Keratinocyte (primary cell): Measurements from ENCODE around the gene TSC1. TPM values are rescaled to one million over a fixed set of nuclear protein-coding genes. Genes with fewer than 3 reads are reported as not detected.
A peak's percentile ranks its signal among the peaks of the same experiment; 100 is the strongest.

ENCODE experiments used
- DNase-seq: peaks from one replicate; pipeline ENCODE4 v3.0.0-alpha.2; 2011; ENCODE audit warnings: low read depth, missing footprints, low spot score
- FAIRE-seq: peaks from 2 replicates; lab custom pipeline; 2011; peaks lifted over from hg19 to GRCh38; lab: Jason Lieb, UNC
- H2AFZ ChIP-seq: 2 replicates; pipeline ENCODE4 v1.6.0; 2012; ENCODE audit warnings: low read length, control low read depth, inconsistent platforms; ENCODE audit not compliant: control insufficient read depth
- H3K27ac ChIP-seq: 2 replicates; pipeline ENCODE4 v1.5.1; 2011; ENCODE audit warnings: low read length; ENCODE audit not compliant: control insufficient read depth, insufficient read depth
- H3K27me3 ChIP-seq: 3 replicates; pipeline ENCODE4 v1.6.0; 2011; ENCODE audit warnings: low read length; ENCODE audit not compliant: control insufficient read depth, insufficient read depth; ENCODE audit errors: extremely low read depth
- H3K36me3 ChIP-seq, 2 experiments: 2 replicates in 1 of 2; 3 replicates in 1 of 2; pipeline ENCODE4 v1.5.1; 2011; ENCODE audit warnings: low read length in 2 of 2, mild to moderate bottlenecking in 1 of 2; ENCODE audit not compliant: control insufficient read depth in 2 of 2, insufficient read depth in 2 of 2; ENCODE audit errors: extremely low read depth in 1 of 2
- H3K4me1 ChIP-seq: 3 replicates; pipeline ENCODE4 v1.5.1; 2011; ENCODE audit warnings: low read length; ENCODE audit not compliant: control insufficient read depth, insufficient read depth; ENCODE audit errors: extremely low read depth
- H3K4me2 ChIP-seq: 3 replicates; pipeline ENCODE4 v1.6.0; 2011; ENCODE audit warnings: low read depth, low read length; ENCODE audit not compliant: control insufficient read depth, insufficient read depth; ENCODE audit errors: extremely low read depth
- H3K4me3 ChIP-seq, 3 experiments: fragments of 200-600 bp in 1 of 3; sonication (generic) in 1 of 3; 2 replicates in 2 of 3; 3 replicates in 1 of 3; pipeline ENCODE4 v1.5.1; 2011 to 2016; ENCODE audit warnings: low read length in 3 of 3, mild to moderate bottlenecking in 3 of 3, control low read depth in 2 of 3, inconsistent platforms in 1 of 3, low read depth in 1 of 3, mixed read lengths in 1 of 3, mixed run types in 1 of 3, moderate library complexity in 1 of 3; ENCODE audit not compliant: control insufficient read depth in 2 of 3, insufficient read depth in 2 of 3; ENCODE audit errors: extremely low read depth in 1 of 3
- H3K79me2 ChIP-seq: 2 replicates; pipeline ENCODE4 v1.6.0; 2012; ENCODE audit warnings: low read length; ENCODE audit not compliant: control insufficient read depth, insufficient read depth
- H3K9ac ChIP-seq: 3 replicates; pipeline ENCODE4 v1.6.0; 2011; ENCODE audit warnings: low read length; ENCODE audit not compliant: control insufficient read depth, insufficient read depth; ENCODE audit errors: extremely low read depth
- H3K9me1 ChIP-seq: 3 replicates; pipeline ENCODE4 v1.6.0; 2011; ENCODE audit warnings: low read length; ENCODE audit not compliant: control insufficient read depth, insufficient read depth; ENCODE audit errors: extremely low read depth
- H3K9me3 ChIP-seq: 2 replicates; pipeline ENCODE4 v1.5.1; 2012; ENCODE audit warnings: low read depth, low read length; ENCODE audit not compliant: control insufficient read depth
- H4K20me1 ChIP-seq: 3 replicates; pipeline ENCODE4 v1.6.0; 2011; ENCODE audit warnings: low read length; ENCODE audit not compliant: control insufficient read depth, insufficient read depth; ENCODE audit errors: extremely low read depth
- CTCF ChIP-seq, 3 experiments: IDR thresholded peaks in 1 of 3; conservative IDR thresholded peaks in 1 of 3; optimal IDR thresholded peaks in 1 of 3; 2 replicates in 2 of 3; 3 replicates in 1 of 3; pipeline versions ENCODE3 to v1.5.1; 2011; ENCODE audit warnings: low read length in 3 of 3, mild to moderate bottlenecking in 3 of 3, moderate library complexity in 2 of 3, control low read depth in 1 of 3, inconsistent platforms in 1 of 3; ENCODE audit not compliant: insufficient read depth in 2 of 3; ENCODE audit errors: extremely low read depth in 1 of 3
- EZH2 ChIP-seq: IDR thresholded peaks from one replicate; pipeline ENCODE4 v1.6.1; 2012; ENCODE audit warnings: inconsistent platforms, mild to moderate bottlenecking, low read length, moderate library complexity
- dilution Hi-C: fragments of 300-500 bp; cut with MboI; formaldehyde crosslinking; loops from one replicate; pipeline ENCODE4 v1.7.0; 2020; ENCODE audit warnings: low sequenced_read_pairs; ENCODE audit not compliant: extremely low pct_ligation_motif_present
- polyA plus RNA-seq, 5 experiments: library from polyadenylated mRNA; depleted of rRNA in 3 of 5; stranded (reverse) in 3 of 5; stranded (forward) in 1 of 5; unstranded in 1 of 5; fragments of >200 nt; gene quantifications; 1 replicate in 1 of 5; 2 replicates in 3 of 5; 3 replicates in 1 of 5; pipeline versions ENCODE4 v1.2.1 to v1.2.3, GENCODE V29; 2011 to 2012; ENCODE audit warnings: missing spikeins in 2 of 5, low read depth in 1 of 5, low replicate concordance in 1 of 5

Gene TSC1
- polyA plus RNA-seq, 1 donor (not counting 4 experiments of a cell fraction or from before 2014, with no cell fraction given) = 26.1 TPM

GRCh38 chr9:132903574-132904492, 40.6 kb downstream of the TSC1 start:
- no peak for DNase-seq
- H3K9me3 ChIP-seq = no peaks in the 10 kb centered on the region

GRCh38 chr9:132901858-132902831, 42.3 kb downstream of the TSC1 start:
- DNase-seq (no peak), FAIRE-seq (peak; percentile 81)
- Histone ChIP-seq H3K36me3 (peaks cover 24 to 28% of the 10 kb centered on the region in 2 experiments), H3K27ac (no peak overlapping the region), H3K79me2 (no peaks in the 10 kb centered on the region), H3K4me3 (no peak overlapping the region), H3K4me1 (no peaks in the 10 kb centered on the region), H3K9me1 (no peaks in the 10 kb centered on the region), H3K9me3 (no peaks in the 10 kb centered on the region), H3K9ac (no peak overlapping the region), H2AFZ (no peak overlapping the region), H3K4me2 (no peak overlapping the region), H3K27me3 (no peaks in the 10 kb centered on the region), H4K20me1 (no peaks in the 10 kb centered on the region)
- TF ChIP-seq EZH2 = no peak
- TF ChIP-seq CTCF (optimal IDR thresholded peaks at IDR 0.05 in 1 of 3, IDR thresholded peaks at IDR 0.05 in 1 of 3, conservative IDR thresholded peaks at IDR 0.05 in 1 of 3; ENCODE audit: extremely low read depth in 1 of 3, insufficient read depth in 2 of 3, low read length in 3 of 3) = peak; percentile 78 to 99 (median 92)
- dilution Hi-C loops = no loop called here

More at GRCh38 chr9:132903574-132904492, 40.6 kb downstream of the TSC1 start:
- Histone ChIP-seq H3K4me3 (no peak overlapping the region), H2AFZ (no peak overlapping the region), H3K27me3 (no peaks in the 10 kb centered on the region), H4K20me1 (no peaks in the 10 kb centered on the region), H3K36me3 (peaks cover 13 to 25% of the 10 kb centered on the region in 2 experiments), H3K9me1 (no peaks in the 10 kb centered on the region), H3K4me1 (no peaks in the 10 kb centered on the region), H3K9ac (no peak overlapping the region), H3K79me2 (no peaks in the 10 kb centered on the region), H3K4me2 (no peak overlapping the region), H3K27ac (no peak overlapping the region)
- FAIRE-seq = no peak
- dilution Hi-C loops = no loop called here
- TF ChIP-seq CTCF (optimal IDR thresholded peaks at IDR 0.05 in 1 of 3, IDR thresholded peaks at IDR 0.05 in 1 of 3, conservative IDR thresholded peaks at IDR 0.05 in 1 of 3; ENCODE audit: extremely low read depth in 1 of 3, insufficient read depth in 2 of 3, low read length in 3 of 3) = no peak
- no peak for TF ChIP-seq EZH2
